ENCODE results near the gene KLHL26.

DNA sequence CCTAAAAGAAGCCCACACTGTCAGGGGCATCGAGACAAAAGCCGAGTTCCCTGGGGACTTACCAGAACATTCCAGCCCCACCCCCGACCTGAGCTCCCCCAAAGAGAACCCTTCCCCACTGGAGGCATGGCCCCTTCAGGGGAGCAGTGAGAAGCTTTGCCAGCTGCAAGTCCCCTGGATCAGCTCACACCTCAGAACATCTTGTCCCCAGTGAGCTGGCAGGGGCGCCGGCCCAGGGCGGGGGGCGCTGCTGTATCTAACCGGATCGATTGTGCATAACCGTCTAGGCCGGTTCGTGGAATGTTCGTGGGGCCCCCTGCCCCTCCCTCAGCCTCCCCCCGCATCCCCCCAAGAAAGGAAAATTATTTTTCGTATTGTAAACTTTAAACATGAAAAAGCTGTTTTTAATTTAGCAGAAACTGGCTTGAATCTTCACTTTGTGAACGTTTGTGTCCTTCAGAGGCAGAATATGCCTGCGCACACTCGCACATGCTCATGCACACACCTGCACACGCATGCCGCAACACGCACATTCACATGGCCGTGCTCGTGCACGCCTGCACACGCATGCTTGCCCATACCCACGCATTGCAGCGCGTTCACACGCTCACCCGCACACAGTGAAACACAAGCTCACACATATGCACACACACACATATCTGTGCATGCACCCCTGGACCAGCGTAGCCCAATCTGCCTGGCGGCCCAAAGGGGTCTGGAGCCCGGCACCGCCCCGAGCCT, 34.6 kb downstream of the KLHL26 start:
- TF ChIP-seq, protein P1, sequence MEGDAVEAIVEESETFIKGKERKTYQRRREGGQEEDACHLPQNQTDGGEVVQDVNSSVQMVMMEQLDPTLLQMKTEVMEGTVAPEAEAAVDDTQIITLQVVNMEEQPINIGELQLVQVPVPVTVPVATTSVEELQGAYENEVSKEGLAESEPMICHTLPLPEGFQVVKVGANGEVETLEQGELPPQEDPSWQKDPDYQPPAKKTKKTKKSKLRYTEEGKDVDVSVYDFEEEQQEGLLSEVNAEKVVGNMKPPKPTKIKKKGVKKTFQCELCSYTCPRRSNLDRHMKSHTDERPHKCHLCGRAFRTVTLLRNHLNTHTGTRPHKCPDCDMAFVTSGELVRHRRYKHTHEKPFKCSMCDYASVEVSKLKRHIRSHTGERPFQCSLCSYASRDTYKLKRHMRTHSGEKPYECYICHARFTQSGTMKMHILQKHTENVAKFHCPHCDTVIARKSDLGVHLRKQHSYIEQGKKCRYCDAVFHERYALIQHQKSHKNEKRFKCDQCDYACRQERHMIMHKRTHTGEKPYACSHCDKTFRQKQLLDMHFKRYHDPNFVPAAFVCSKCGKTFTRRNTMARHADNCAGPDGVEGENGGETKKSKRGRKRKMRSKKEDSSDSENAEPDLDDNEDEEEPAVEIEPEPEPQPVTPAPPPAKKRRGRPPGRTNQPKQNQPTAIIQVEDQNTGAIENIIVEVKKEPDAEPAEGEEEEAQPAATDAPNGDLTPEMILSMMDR (IDR thresholded peaks at IDR 0.05), result no peak
- no peak for TF ChIP-seq ZFX (IDR thresholded peaks at IDR 0.05; ENCODE audit: borderline replicate concordance)
